ENCODE measurements around the gene MAN1C1. TPM values are rescaled to one million over a fixed set of nuclear protein-coding genes. Genes with fewer than 3 reads are reported as not detected.

The MAN1C1 gene
- total and polyA plus RNA-seq, 9 of the 15 experiments (the other 6 are each of a cell fraction or from before 2014, with no cell fraction given): 0.04 to 0.44 (median 0.10) TPM; not detected in 3

DNA sequence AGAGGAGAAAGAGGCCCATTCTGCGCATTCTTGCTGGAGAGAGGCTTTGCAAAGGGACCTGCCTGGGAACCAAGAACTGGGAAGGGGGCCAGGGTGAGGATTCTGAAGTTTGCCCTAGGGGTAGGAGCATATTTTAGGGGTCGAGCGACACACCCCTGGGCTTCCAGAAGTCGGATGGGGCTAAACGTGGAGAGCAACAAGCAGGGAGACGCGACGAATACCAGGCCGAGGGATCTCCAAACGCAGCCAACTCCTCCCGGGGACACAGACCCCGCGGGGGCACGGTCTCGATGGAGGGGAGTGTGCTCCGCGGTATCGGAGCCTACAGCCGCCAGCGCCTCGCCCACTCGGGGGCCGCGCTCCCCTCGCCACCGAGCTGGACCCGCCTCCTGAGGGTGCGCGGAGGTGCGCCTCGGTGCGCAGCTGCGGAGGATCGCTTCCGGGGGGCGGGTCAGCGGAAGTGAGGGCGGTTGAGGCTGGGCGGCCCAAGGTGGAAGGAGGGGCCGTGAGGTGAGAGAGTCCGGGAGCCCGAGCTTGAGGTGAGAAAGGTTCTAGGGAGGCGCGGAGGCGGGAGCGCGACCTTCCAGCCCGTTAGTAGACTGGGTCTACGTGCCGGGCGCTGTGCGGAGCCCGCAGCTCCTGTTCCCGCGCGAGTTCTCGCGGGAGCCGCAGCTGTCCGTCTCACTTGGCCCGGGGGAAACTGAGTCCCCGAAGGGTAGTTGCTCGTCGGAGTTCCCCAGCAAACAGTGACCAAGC lies 203.1 kb downstream of the MAN1C1 start, which contains the start of gene MTFR1L:
MTFR1L (plus strand) TSS at position 464 of the 756 bp plus-strand sequence. CDS start 3,151 bp downstream, outside the sequence.
- ChIA-PET POLR2A (interaction anchor here (0.6 to 6.2 kb wide), 14 partner anchors 11 to 293 kb away, joined by 3 to 56 read pairs (median 4); no protein-coding TSS in a partner anchor), CTCF (ENCODE audit: low intra/inter-chr PET ratio) (no interaction called here)
- peak within 1 kb of the TSS; percentile 67 for H3K4me3 ChIP-seq
- peaks cover 37 to 58% of the 10 kb centered on the region in 2 experiments for H3K4me1 ChIP-seq (replicated peaks in 1 of 2; ENCODE audit: control insufficient read depth in 2 of 2, insufficient read depth in 2 of 2, low read length in 2 of 2)
- peak; percentile 88 for ATAC-seq
- H3K36me3 ChIP-seq (ENCODE audit: control insufficient read depth, insufficient read depth, low read length): peaks cover 28% of the 10 kb centered on the region
- no peaks in the 10 kb centered on the region for H3K9me3 ChIP-seq (replicated peaks; ENCODE audit: control insufficient read depth, insufficient read depth, low read depth, low read length)
- in situ Hi-C loops (cut with MboI): loop anchor here (5.0 to 10.0 kb wide), 2 partner anchors 73 to 415 kb away; no protein-coding TSS in a partner anchor
- peak; percentile 82 for FAIRE-seq
- peak within 1 kb of the TSS; percentile 89 for H3K4me2 ChIP-seq (ENCODE audit: insufficient read depth, low read length)
- peak; percentile 98 to 99 (median 98) for DNase-seq (ENCODE audit: extremely low read depth in 1 of 4, low spot score in 3 of 4)
- no peaks in the 10 kb centered on the region for H3K9me1 ChIP-seq (ENCODE audit: control insufficient read depth, insufficient read depth, low read length)
- intact Hi-C loops (cut with micrococcal nuclease): loop anchor here (5.0 to 10.0 kb wide), 2 partner anchors 68 to 175 kb away; partner anchors contain the start of gene PAFAH2
- H3K27ac ChIP-seq (ENCODE audit: extremely low read depth, low read depth, low read length): peak within 1 kb of the TSS; percentile 91
- 1% methylated on average over 59 of the region's 64 CpGs for WGBS (ENCODE audit: insufficient coverage, low coverage, missing lambda C conversion rate)
- peak within 1 kb of the TSS; percentile 90 for H2AFZ ChIP-seq (ENCODE audit: low read depth, low read length)
- no TSS peak for BruUV-seq (replicated peaks)
- H4K20me1 ChIP-seq (replicated peaks; ENCODE audit: control insufficient read depth, insufficient read depth, low read length): peaks cover 16% of the 10 kb centered on the region
- no peaks in the 10 kb centered on the region for H3K27me3 ChIP-seq (ENCODE audit: control insufficient read depth in 2 of 2, insufficient read depth in 2 of 2, low read length in 2 of 2)
- H3K79me2 ChIP-seq (ENCODE audit: control insufficient read depth, insufficient read depth, low read length): peaks cover 63% of the 10 kb centered on the region
- peak within 1 kb of the TSS; percentile 92 to 99 for H3K9ac ChIP-seq (ENCODE audit: insufficient read depth in 1 of 2, low read depth in 2 of 2, low read length in 2 of 2)
- peak; percentile 87 for TF ChIP-seq CTBP1 (IDR thresholded peaks at IDR 0.05; ENCODE audit: borderline replicate concordance)
- TF ChIP-seq KDM2B (CRISPR knock-in tag; IDR thresholded peaks at IDR 0.05): no peak
- TF ChIP-seq ZNF75A (CRISPR knock-in tag; IDR thresholded peaks at IDR 0.05): no peak
- TF ChIP-seq, protein P1, sequence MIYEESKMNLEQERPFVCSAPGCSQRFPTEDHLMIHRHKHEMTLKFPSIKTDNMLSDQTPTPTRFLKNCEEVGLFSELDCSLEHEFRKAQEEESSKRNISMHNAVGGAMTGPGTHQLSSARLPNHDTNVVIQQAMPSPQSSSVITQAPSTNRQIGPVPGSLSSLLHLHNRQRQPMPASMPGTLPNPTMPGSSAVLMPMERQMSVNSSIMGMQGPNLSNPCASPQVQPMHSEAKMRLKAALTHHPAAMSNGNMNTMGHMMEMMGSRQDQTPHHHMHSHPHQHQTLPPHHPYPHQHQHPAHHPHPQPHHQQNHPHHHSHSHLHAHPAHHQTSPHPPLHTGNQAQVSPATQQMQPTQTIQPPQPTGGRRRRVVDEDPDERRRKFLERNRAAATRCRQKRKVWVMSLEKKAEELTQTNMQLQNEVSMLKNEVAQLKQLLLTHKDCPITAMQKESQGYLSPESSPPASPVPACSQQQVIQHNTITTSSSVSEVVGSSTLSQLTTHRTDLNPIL (CRISPR knock-in tag; IDR thresholded peaks at IDR 0.05): no peak
- no peak for TF ChIP-seq ARID2 (IDR thresholded peaks at IDR 0.05)
- TF ChIP-seq SRSF7 (optimal IDR thresholded peaks at IDR 0.05; ENCODE audit: low read depth, low read length): no peak
- TF ChIP-seq YBX1 (IDR thresholded peaks at IDR 0.05): no peak
- no peak for TF ChIP-seq ZNF184 (CRISPR knock-in tag; IDR thresholded peaks at IDR 0.05)
- TF ChIP-seq, protein P2, sequence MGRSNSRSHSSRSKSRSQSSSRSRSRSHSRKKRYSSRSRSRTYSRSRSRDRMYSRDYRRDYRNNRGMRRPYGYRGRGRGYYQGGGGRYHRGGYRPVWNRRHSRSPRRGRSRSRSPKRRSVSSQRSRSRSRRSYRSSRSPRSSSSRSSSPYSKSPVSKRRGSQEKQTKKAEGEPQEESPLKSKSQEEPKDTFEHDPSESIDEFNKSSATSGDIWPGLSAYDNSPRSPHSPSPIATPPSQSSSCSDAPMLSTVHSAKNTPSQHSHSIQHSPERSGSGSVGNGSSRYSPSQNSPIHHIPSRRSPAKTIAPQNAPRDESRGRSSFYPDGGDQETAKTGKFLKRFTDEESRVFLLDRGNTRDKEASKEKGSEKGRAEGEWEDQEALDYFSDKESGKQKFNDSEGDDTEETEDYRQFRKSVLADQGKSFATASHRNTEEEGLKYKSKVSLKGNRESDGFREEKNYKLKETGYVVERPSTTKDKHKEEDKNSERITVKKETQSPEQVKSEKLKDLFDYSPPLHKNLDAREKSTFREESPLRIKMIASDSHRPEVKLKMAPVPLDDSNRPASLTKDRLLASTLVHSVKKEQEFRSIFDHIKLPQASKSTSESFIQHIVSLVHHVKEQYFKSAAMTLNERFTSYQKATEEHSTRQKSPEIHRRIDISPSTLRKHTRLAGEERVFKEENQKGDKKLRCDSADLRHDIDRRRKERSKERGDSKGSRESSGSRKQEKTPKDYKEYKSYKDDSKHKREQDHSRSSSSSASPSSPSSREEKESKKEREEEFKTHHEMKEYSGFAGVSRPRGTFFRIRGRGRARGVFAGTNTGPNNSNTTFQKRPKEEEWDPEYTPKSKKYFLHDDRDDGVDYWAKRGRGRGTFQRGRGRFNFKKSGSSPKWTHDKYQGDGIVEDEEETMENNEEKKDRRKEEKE (IDR thresholded peaks at IDR 0.05; ENCODE audit: borderline replicate concordance in 1 of 2, control insufficient read depth in 1 of 2, low read depth in 2 of 2, low read length in 1 of 2): peak in 1 of 2 experiments; percentile 50; a peak in 1 of 4 replicates
- TF ChIP-seq, protein P3, sequence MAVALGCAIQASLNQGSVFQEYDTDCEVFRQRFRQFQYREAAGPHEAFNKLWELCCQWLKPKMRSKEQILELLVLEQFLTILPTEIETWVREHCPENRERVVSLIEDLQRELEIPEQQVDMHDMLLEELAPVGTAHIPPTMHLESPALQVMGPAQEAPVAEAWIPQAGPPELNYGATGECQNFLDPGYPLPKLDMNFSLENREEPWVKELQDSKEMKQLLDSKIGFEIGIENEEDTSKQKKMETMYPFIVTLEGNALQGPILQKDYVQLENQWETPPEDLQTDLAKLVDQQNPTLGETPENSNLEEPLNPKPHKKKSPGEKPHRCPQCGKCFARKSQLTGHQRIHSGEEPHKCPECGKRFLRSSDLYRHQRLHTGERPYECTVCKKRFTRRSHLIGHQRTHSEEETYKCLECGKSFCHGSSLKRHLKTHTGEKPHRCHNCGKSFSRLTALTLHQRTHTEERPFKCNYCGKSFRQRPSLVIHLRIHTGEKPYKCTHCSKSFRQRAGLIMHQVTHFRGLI (CRISPR knock-in tag; IDR thresholded peaks at IDR 0.05): no peak
- no peak for TF ChIP-seq SMARCA4 (IDR thresholded peaks at IDR 0.05)
- TF ChIP-seq, protein P4, sequence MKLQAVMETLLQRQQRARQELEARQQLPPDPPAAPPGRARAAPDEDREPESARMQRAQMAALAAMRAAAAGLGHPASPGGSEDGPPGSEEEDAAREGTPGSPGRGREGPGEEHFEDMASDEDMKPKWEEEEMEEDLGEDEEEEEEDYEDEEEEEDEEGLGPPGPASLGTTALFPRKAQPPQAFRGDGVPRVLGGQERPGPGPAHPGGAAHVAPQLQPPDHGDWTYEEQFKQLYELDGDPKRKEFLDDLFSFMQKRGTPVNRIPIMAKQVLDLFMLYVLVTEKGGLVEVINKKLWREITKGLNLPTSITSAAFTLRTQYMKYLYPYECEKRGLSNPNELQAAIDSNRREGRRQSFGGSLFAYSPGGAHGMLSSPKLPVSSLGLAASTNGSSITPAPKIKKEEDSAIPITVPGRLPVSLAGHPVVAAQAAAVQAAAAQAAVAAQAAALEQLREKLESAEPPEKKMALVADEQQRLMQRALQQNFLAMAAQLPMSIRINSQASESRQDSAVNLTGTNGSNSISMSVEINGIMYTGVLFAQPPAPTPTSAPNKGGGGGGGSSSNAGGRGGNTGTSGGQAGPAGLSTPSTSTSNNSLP (IDR thresholded peaks at IDR 0.05; ENCODE audit: borderline replicate concordance, low read depth, low read length): no peak
- TF ChIP-seq ZNF589 (CRISPR knock-in tag; IDR thresholded peaks at IDR 0.05; ENCODE audit: low read depth): 0 out of 2 replicates have a peak, but pooled peaks have one; percentile 58
- no peak for TF ChIP-seq BACH1 (tag; IDR thresholded peaks at IDR 0.05)
